Left kidney (tissue), 2 donors: Measurements from ENCODE around the gene OLIG3. TPM values are rescaled to one million over a fixed set of nuclear protein-coding genes. Genes with fewer than 3 reads are reported as not detected.

Experiments
- DNase-seq: peaks from one replicate; pipeline ENCODE4 v3.0.0-alpha.2; 2013
- polyA plus RNA-seq: library from polyadenylated mRNA; unstranded; fragments of 120-200 nt; gene quantifications from one replicate; pipeline ENCODE4 v1.2.1, GENCODE V29; 2013; ENCODE audit not compliant: insufficient read length

Gene OLIG3
- polyA plus RNA-seq, 1 donor = not detected

GRCh38 chr6:137471497-137471896 lies 22.7 kb downstream of the OLIG3 start:
- no peak for DNase-seq

- DNase-seq = no peak
Observed at GRCh38 chr6:137467211-137467610, 27.0 kb downstream of the OLIG3 start.

GRCh38 chr6:137465378-137466009 lies 28.7 kb downstream of the OLIG3 start:
- DNase-seq = no peak

GRCh38 chr6:137452333-137452894 lies 41.8 kb downstream of the OLIG3 start:
- DNase-seq = no peak

GRCh38 chr6:137443901-137444300 lies 50.3 kb downstream of the OLIG3 start:
- no peak for DNase-seq
